ENCODE data around the gene ABO.
"Not testable (repeated sequence)": the region's sequence is repeated elsewhere in the genome, so short reads cannot be mapped to it uniquely, and the experiment has no call there.

ABO gene

GRCh38 chr9:133276001-133276884, 1.2 kb upstream of the ABO start:
- Histone ChIP-seq H3K9me3 (ENCODE audit: control insufficient read depth in 1 of 2, low read length in 2 of 2) (peaks cover 0 to 9% of the 10 kb centered on the region in 2 donors), H3K4me1 (ENCODE audit: control insufficient read depth in 1 of 2, insufficient read depth in 2 of 2, low read length in 2 of 2) (peaks cover 29 to 45% of the 10 kb centered on the region in 2 donors), H3K27ac (ENCODE audit: low read depth, low read length) (peak overlapping the region; percentile 88), H3K9ac (ENCODE audit: low read depth in 1 of 2, low read length in 2 of 2) (peak overlapping the region; percentile 77 to 82), H3K36me3 (ENCODE audit: control insufficient read depth in 1 of 2, insufficient read depth in 2 of 2, low read length in 2 of 2) (no peaks in the 10 kb centered on the region), H3K27me3 (ENCODE audit: control insufficient read depth in 1 of 2, insufficient read depth in 2 of 2, low read length in 2 of 2) (no peaks in the 10 kb centered on the region), H3K4me3 (ENCODE audit: low read depth in 1 of 2, low read length in 2 of 2) (peak overlapping the region; percentile 72 to 73)

- H3K36me3 ChIP-seq (ENCODE audit: control insufficient read depth in 1 of 2, insufficient read depth in 2 of 2, low read length in 2 of 2) = peaks cover 0 to 3% of the 10 kb centered on the region in 2 donors
- H3K9me3 ChIP-seq (ENCODE audit: control insufficient read depth in 1 of 2, low read length in 2 of 2) = peaks cover 0 to 9% of the 10 kb centered on the region in 2 donors
- H3K4me3 ChIP-seq (ENCODE audit: low read depth in 1 of 2, low read length in 2 of 2) = peak overlapping the region; percentile 72 to 73
- peak overlapping the region; percentile 88 for H3K27ac ChIP-seq (ENCODE audit: low read depth, low read length)
- H3K4me1 ChIP-seq (ENCODE audit: control insufficient read depth in 1 of 2, insufficient read depth in 2 of 2, low read length in 2 of 2) = peaks cover 16 to 33% of the 10 kb centered on the region in 2 donors
- H3K9ac ChIP-seq (ENCODE audit: low read depth in 1 of 2, low read length in 2 of 2) = peak overlapping the region; percentile 77 to 82
- H3K27me3 ChIP-seq (ENCODE audit: control insufficient read depth in 1 of 2, insufficient read depth in 2 of 2, low read length in 2 of 2) = no peaks in the 10 kb centered on the region
Measured at GRCh38 chr9:133274236-133275104, 531 bp downstream of the ABO start.

- Histone ChIP-seq H3K27ac (ENCODE audit: low read depth, low read length) (no peak overlapping the region), H3K9ac (ENCODE audit: low read depth in 1 of 2, low read length in 2 of 2) (peak overlapping the region; percentile 77 to 82), H3K4me1 (ENCODE audit: control insufficient read depth in 1 of 2, insufficient read depth in 2 of 2, low read length in 2 of 2) (peaks cover 16 to 30% of the 10 kb centered on the region in 2 donors), H3K27me3 (ENCODE audit: control insufficient read depth in 1 of 2, insufficient read depth in 2 of 2, low read length in 2 of 2) (no peaks in the 10 kb centered on the region), H3K36me3 (ENCODE audit: control insufficient read depth in 1 of 2, insufficient read depth in 2 of 2, low read length in 2 of 2) (peaks cover 0 to 3% of the 10 kb centered on the region in 2 donors), H3K4me3 (ENCODE audit: low read depth in 1 of 2, low read length in 2 of 2) (peak overlapping the region; percentile 72 to 73), H3K9me3 (ENCODE audit: control insufficient read depth in 1 of 2, low read length in 2 of 2) (peaks cover 0 to 9% of the 10 kb centered on the region in 2 donors)
Measured at GRCh38 chr9:133273819-133274218, 1.2 kb downstream of the ABO start.

GRCh38 chr9:133273098-133273497, 1.9 kb downstream of the ABO start:
- no peak overlapping the region for H3K27ac ChIP-seq (ENCODE audit: low read depth, low read length)

GRCh38 chr9:133269537-133270362, 5.3 kb downstream of the ABO start:
- H3K36me3 ChIP-seq (ENCODE audit: control insufficient read depth in 1 of 2, insufficient read depth in 2 of 2, low read length in 2 of 2) = peaks cover 0 to 3% of the 10 kb centered on the region in 2 donors
- no peak overlapping the region for H3K9ac ChIP-seq (ENCODE audit: low read depth in 1 of 2, low read length in 2 of 2)
- H3K27ac ChIP-seq (ENCODE audit: low read depth, low read length) = peak overlapping the region; percentile 42
- H3K27me3 ChIP-seq (ENCODE audit: control insufficient read depth in 1 of 2, insufficient read depth in 2 of 2, low read length in 2 of 2) = no peaks in the 10 kb centered on the region
- no peak overlapping the region for H3K4me3 ChIP-seq (ENCODE audit: low read depth in 1 of 2, low read length in 2 of 2)
- no peaks in the 10 kb centered on the region for H3K9me3 ChIP-seq (ENCODE audit: control insufficient read depth in 1 of 2, low read length in 2 of 2)
- peaks cover 22 to 38% of the 10 kb centered on the region in 2 donors for H3K4me1 ChIP-seq (ENCODE audit: control insufficient read depth in 1 of 2, insufficient read depth in 2 of 2, low read length in 2 of 2)

More at GRCh38 chr9:133273098-133273497, 1.9 kb downstream of the ABO start:
- no peaks in the 10 kb centered on the region for H3K27me3 ChIP-seq (ENCODE audit: control insufficient read depth in 1 of 2, insufficient read depth in 2 of 2, low read length in 2 of 2)
- H3K4me3 ChIP-seq (ENCODE audit: low read depth in 1 of 2, low read length in 2 of 2) = peak overlapping the region; percentile 72 to 73
- peak overlapping the region in 1 of 2 donors; percentile 82 for H3K9ac ChIP-seq (ENCODE audit: low read depth in 1 of 2, low read length in 2 of 2)
- H3K4me1 ChIP-seq (ENCODE audit: control insufficient read depth in 1 of 2, insufficient read depth in 2 of 2, low read length in 2 of 2) = peaks cover 22 to 37% of the 10 kb centered on the region in 2 donors
- peaks cover 0 to 3% of the 10 kb centered on the region in 2 donors for H3K36me3 ChIP-seq (ENCODE audit: control insufficient read depth in 1 of 2, insufficient read depth in 2 of 2, low read length in 2 of 2)
- peaks cover 0 to 3% of the 10 kb centered on the region in 2 donors for H3K9me3 ChIP-seq (ENCODE audit: control insufficient read depth in 1 of 2, low read length in 2 of 2)

- H3K4me3 ChIP-seq (ENCODE audit: low read depth in 1 of 2, low read length in 2 of 2); H3K27me3 ChIP-seq (ENCODE audit: control insufficient read depth in 1 of 2, insufficient read depth in 2 of 2, low read length in 2 of 2); H3K9me3 ChIP-seq (ENCODE audit: control insufficient read depth in 1 of 2, low read length in 2 of 2); H3K9ac ChIP-seq (ENCODE audit: low read depth in 1 of 2, low read length in 2 of 2); H3K36me3 ChIP-seq (ENCODE audit: control insufficient read depth in 1 of 2, insufficient read depth in 2 of 2, low read length in 2 of 2): not testable (repeated sequence)
- peak overlapping the region; percentile 42 for H3K27ac ChIP-seq (ENCODE audit: low read depth, low read length)
- peaks cover 22 to 38% of the 10 kb centered on the region in 2 donors for H3K4me1 ChIP-seq (ENCODE audit: control insufficient read depth in 1 of 2, insufficient read depth in 2 of 2, low read length in 2 of 2)
Measured at GRCh38 chr9:133269136-133269535, 5.9 kb downstream of the ABO start.

- Histone ChIP-seq H3K4me3 (ENCODE audit: low read depth in 1 of 2, low read length in 2 of 2) (peak overlapping the region in 1 of 2 donors; percentile 35), H3K9me3 (ENCODE audit: control insufficient read depth in 1 of 2, low read length in 2 of 2) (no peaks in the 10 kb centered on the region), H3K27me3 (ENCODE audit: control insufficient read depth in 1 of 2, insufficient read depth in 2 of 2, low read length in 2 of 2) (no peaks in the 10 kb centered on the region), H3K4me1 (ENCODE audit: control insufficient read depth in 1 of 2, insufficient read depth in 2 of 2, low read length in 2 of 2) (peaks cover 18 to 34% of the 10 kb centered on the region in 2 donors), H3K9ac (ENCODE audit: low read depth in 1 of 2, low read length in 2 of 2) (no peak overlapping the region), H3K36me3 (ENCODE audit: control insufficient read depth in 1 of 2, insufficient read depth in 2 of 2, low read length in 2 of 2) (peaks cover 0 to 7% of the 10 kb centered on the region in 2 donors), H3K27ac (ENCODE audit: low read depth, low read length) (no peak overlapping the region)
Measured at GRCh38 chr9:133268335-133269056, 6.5 kb downstream of the ABO start.

- Histone ChIP-seq H3K27ac (ENCODE audit: low read depth, low read length) (no peak overlapping the region), H3K4me1 (ENCODE audit: control insufficient read depth in 1 of 2, insufficient read depth in 2 of 2, low read length in 2 of 2) (peaks cover 6 to 12% of the 10 kb centered on the region in 2 donors), H3K9me3 (ENCODE audit: control insufficient read depth in 1 of 2, low read length in 2 of 2) (no peaks in the 10 kb centered on the region), H3K27me3 (ENCODE audit: control insufficient read depth in 1 of 2, insufficient read depth in 2 of 2, low read length in 2 of 2) (no peaks in the 10 kb centered on the region), H3K36me3 (ENCODE audit: control insufficient read depth in 1 of 2, insufficient read depth in 2 of 2, low read length in 2 of 2) (peaks cover 0 to 24% of the 10 kb centered on the region in 2 donors), H3K9ac (ENCODE audit: low read depth in 1 of 2, low read length in 2 of 2) (no peak overlapping the region), H3K4me3 (ENCODE audit: low read depth in 1 of 2, low read length in 2 of 2) (no peak overlapping the region)
Measured at GRCh38 chr9:133264235-133264764, 10.7 kb downstream of the ABO start.

- Histone ChIP-seq H3K27ac (ENCODE audit: low read depth, low read length) (no peak overlapping the region), H3K36me3 (ENCODE audit: control insufficient read depth in 1 of 2, insufficient read depth in 2 of 2, low read length in 2 of 2) (peaks cover 0 to 29% of the 10 kb centered on the region in 2 donors), H3K4me1 (ENCODE audit: control insufficient read depth in 1 of 2, insufficient read depth in 2 of 2, low read length in 2 of 2) (peaks cover 4 to 8% of the 10 kb centered on the region in 2 donors), H3K9ac (ENCODE audit: low read depth in 1 of 2, low read length in 2 of 2) (no peak overlapping the region), H3K4me3 (ENCODE audit: low read depth in 1 of 2, low read length in 2 of 2) (no peak overlapping the region), H3K27me3 (ENCODE audit: control insufficient read depth in 1 of 2, insufficient read depth in 2 of 2, low read length in 2 of 2) (no peaks in the 10 kb centered on the region), H3K9me3 (ENCODE audit: control insufficient read depth in 1 of 2, low read length in 2 of 2) (no peaks in the 10 kb centered on the region)
Measured at GRCh38 chr9:133263557-133263956, 11.4 kb downstream of the ABO start.
